H1 (cell line): ENCODE results near the gene ASCL2.

Source experiments
- BRCA1 ChIP-seq: IDR thresholded peaks from 2 replicates; pipeline ENCODE4 v1.6.1; 2012; ENCODE audit warnings: low read depth, low read length, improper control_type of control experiment
- CHD2 ChIP-seq: IDR thresholded peaks from 2 replicates; pipeline ENCODE4 v1.6.1; 2012; ENCODE audit warnings: low read length, improper control_type of control experiment
- CREB1 ChIP-seq: IDR thresholded peaks from 2 replicates; pipeline ENCODE4 v1.6.1; 2012; ENCODE audit warnings: inconsistent platforms
- CTCF ChIP-seq, 3 experiments: IDR thresholded peaks; 1 replicate in 2 of 3; 2 replicates in 1 of 3; pipeline versions ENCODE4 v1.5.1 to v1.6.1; 2011; ENCODE audit warnings: low read length in 3 of 3, mild to moderate bottlenecking in 3 of 3, inconsistent platforms in 2 of 3, low read depth in 1 of 3, moderate library complexity in 1 of 3; ENCODE audit not compliant: insufficient read depth in 1 of 3; ENCODE audit errors: control extremely low read depth in 1 of 3
- EZH2 ChIP-seq: fragments of 200-600 bp; sonication (generic); IDR thresholded peaks from 2 replicates; pipeline ENCODE4 v1.7.1; 2012; ENCODE audit warnings: low read depth, mild to moderate bottlenecking, moderate library complexity, low read length, inconsistent platforms; ENCODE audit not compliant: severe bottlenecking
- PHF8 ChIP-seq: fragments of 200-600 bp; sonication (generic); conservative IDR thresholded peaks from 2 replicates; pipeline ENCODE4 v1.7.1; 2012; ENCODE audit warnings: low read depth, mild to moderate bottlenecking, inconsistent platforms, low read length, moderate library complexity
- POLR2A ChIP-seq, 2 experiments: IDR thresholded peaks; 1 replicate in 1 of 2; 2 replicates in 1 of 2; pipeline ENCODE4 v1.6.1; 2011; ENCODE audit warnings: low read depth in 2 of 2, low read length in 2 of 2, mild to moderate bottlenecking in 2 of 2; ENCODE audit errors: control extremely low read depth in 1 of 2
- RFX5 ChIP-seq: IDR thresholded peaks from 2 replicates; pipeline ENCODE4 v1.6.1; 2011; ENCODE audit warnings: low read depth, low read length, improper control_type of control experiment, borderline replicate concordance
- ZNF274 ChIP-seq: IDR thresholded peaks from 2 replicates; pipeline ENCODE4 v1.7.0; 2012; ENCODE audit warnings: low read length, borderline replicate concordance; ENCODE audit errors: extremely low read depth
- TF ChIP-seq, protein P1 (sequence below): IDR thresholded peaks from 2 replicates; pipeline ENCODE4 v1.6.1; 2011; ENCODE audit warnings: low read length, improper control_type of control experiment

DNA sequence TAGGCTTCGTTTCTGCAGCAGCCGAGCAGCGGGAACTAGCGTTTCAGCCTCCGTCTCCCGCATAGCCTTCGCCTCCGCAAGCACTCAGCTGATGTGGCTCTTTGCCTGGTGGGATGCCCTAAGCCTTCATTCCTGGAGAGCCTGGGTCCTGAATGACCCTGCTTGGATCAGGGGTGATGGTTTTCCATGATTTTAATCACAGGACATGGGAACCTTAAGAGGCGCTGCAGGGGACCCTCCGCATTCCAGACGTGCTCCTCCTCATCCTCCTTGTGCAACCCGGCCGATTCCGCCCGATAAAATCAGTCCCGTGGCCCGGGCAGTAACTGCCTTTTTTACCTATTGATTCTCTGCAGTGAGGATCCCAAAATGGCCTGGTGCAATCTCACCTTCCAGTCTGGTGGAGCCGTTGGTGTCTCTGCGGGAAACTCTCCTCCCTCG lies 23.2 kb upstream of the ASCL2 start:
- TF ChIP-seq BRCA1 = no peak
- no peak for TF ChIP-seq POLR2A (IDR thresholded peaks at IDR 0.05; ENCODE audit: control extremely low read depth in 1 of 2, low read depth in 2 of 2, low read length in 2 of 2)
- TF ChIP-seq, protein P1, sequence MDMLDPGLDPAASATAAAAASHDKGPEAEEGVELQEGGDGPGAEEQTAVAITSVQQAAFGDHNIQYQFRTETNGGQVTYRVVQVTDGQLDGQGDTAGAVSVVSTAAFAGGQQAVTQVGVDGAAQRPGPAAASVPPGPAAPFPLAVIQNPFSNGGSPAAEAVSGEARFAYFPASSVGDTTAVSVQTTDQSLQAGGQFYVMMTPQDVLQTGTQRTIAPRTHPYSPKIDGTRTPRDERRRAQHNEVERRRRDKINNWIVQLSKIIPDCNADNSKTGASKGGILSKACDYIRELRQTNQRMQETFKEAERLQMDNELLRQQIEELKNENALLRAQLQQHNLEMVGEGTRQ = no peak
- no peak for TF ChIP-seq ZNF274
- no peak for TF ChIP-seq PHF8
- TF ChIP-seq CHD2 = no peak
- no peak for TF ChIP-seq CREB1
- TF ChIP-seq EZH2 = no peak
- no peak for TF ChIP-seq CTCF (IDR thresholded peaks at IDR 0.05; ENCODE audit: control extremely low read depth in 1 of 3, insufficient read depth in 1 of 3, low read depth in 1 of 3, low read length in 3 of 3)
- no peak for TF ChIP-seq RFX5
